HS-27A (cell line): ENCODE results near the gene TBC1D4.
"Not testable (repeated sequence)": the region's sequence is repeated elsewhere in the genome, so short reads cannot be mapped to it uniquely, and the experiment has no call there.

ENCODE experiments used
- DNase-seq: peaks from one replicate; pipeline ENCODE4 v3.0.0-alpha.2; 2012; ENCODE audit warnings: low read depth, missing footprints

Gene TBC1D4

DNA sequence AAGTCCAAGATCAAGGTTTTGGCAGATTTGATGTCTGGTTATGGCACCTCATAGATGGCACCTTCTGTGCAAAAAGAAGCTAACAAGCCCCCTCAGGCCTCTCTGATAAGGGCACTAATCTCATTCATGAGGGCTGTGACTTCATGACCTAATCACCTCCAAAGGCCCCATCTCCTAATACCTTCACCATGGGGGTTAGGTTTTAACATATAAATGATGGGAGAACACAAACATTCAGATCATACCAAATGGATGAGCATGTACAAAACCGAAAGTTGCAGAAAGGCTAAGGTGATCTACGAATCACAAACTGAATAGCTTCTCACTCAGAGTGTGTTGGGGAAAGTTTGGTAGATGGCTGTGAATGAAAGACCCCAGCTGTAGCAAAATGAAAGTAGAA lies 217.4 kb downstream of the TBC1D4 start:
- no peak for DNase-seq

DNA sequence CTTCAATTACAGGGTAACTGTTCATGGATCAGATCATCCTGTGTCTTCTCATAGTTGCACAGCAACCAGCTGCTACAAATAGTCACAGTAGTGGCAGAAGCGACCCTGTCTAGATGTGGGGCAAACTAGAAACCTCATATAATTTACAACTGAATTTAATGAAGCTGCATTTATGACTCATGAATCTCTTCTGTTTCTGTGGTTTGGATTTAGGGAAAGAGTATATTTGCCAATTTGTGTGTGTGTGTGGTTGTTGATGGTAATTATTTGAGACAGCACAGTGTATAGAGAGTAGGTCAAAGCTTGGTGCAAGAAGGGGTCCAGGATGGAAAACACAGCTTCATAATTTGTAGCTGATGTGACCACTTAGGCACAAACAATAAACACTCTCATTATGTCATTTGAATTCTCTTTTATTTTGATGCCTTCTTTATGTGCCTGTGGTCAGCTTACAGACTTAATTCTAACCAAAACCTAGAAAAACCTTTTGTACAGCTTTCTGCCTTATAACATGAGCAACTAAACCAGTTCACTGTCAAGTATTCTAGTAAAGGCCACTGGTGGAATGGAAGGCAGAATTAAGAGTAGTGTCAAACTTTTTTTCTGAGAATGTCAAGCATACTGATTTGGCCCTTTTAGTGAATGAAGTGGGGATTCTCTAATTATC lies 218.1 kb downstream of the TBC1D4 start:
- no peak for DNase-seq

DNA sequence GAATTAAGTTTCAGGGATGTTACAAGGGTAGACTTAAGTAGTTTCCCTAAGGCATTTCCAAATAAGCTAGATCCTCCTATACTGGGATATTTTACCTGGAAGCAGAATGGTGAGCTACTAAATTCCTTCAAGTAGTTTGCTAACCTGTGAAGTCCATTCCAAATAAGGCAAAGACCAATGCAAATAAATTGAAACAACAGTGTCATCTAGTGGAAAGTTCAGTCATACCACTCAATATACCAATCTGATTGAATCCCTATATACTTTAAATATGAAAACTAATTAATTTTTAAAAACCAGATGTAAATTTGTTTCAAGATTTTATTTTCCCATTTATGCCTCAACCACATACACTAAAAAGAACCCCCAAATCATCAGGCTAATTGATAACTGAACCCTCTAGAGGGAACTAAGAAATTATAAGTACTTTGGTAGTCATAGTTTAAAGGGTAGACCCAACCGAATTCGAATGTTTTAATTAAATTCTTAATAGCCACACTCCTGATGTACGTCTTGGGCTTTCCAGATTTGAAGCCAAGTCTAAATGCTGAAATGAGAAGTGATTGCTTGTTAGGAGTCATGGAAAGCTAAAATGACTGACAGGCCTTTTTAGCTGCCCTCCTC lies 223.7 kb downstream of the TBC1D4 start:
- peak; percentile 4 for DNase-seq

GRCh38 chr13:75256922-75257321 lies 225.0 kb downstream of the TBC1D4 start:
- no peak for DNase-seq

DNA sequence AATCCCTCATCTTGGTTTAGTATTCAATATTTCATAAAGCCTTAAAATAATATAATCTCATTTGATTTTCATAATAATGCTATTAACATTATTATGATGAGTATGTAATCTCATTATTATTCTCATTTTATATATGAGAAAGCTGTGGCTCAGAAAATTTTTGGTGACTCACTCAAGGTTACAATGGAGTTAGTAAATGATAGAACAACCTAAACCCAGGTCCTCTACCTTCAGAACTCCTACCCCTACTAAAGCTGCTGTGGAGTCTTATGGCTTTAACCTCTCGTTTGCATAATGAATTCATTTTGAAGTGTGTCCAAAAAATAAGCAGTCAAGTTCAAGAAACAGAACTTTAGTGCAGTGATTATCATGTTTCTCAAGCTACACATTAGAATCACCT lies 226.3 kb downstream of the TBC1D4 start:
- no peak for DNase-seq

DNA sequence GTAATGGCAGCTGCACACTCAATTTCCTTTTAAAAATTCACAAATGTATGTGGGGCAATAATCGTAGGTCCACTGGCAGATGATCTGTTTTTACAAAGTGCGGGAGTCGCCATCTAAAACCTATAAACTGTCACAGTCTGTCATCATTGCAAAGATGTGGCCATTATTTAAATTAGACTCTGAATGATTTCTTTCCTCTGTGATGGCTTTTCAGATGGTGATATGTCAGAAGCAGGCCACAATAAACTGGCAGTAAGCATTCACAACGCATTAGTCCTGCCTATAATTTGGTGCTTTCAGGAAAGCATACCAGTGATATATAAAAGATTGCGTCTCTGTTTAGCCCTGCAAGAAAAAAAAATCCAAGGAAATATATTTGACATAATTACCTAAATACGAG lies 226.8 kb downstream of the TBC1D4 start:
- no peak for DNase-seq

GRCh38 chr13:75251188-75251587 lies 230.8 kb downstream of the TBC1D4 start:
- DNase-seq: no peak

DNA sequence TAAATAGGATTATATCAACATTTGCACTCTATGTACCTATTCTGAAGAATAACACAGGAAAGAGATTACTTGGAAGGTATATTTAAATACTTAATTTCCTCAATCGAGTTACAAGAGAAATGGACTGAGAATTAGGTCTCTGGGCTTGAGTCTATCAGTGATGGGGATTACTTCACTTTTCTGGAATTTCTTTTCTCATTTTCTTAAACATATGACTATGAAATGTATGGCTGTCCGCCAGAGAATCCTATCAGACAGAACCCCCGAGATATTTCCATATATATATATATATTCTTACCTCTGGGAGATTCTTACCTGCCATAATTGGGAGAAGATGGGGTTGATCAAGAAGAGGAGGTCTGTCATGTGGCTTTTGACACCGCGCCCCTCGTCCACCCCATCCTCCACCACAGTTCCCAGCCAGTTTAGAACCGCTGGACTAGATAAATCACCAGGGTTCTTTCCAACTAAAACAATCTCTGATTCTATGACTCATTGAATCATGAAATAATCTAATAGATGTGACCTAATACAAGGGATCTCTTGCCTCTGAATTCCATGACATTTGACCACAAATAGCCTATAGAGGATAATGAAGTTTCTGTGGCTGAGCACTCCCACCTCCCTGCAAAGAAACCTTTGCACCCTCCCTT lies 231.3 kb downstream of the TBC1D4 start:
- no peak for DNase-seq

GRCh38 chr13:75245578-75245977 lies 236.4 kb downstream of the TBC1D4 start:
- DNase-seq: not testable (repeated sequence)

DNA sequence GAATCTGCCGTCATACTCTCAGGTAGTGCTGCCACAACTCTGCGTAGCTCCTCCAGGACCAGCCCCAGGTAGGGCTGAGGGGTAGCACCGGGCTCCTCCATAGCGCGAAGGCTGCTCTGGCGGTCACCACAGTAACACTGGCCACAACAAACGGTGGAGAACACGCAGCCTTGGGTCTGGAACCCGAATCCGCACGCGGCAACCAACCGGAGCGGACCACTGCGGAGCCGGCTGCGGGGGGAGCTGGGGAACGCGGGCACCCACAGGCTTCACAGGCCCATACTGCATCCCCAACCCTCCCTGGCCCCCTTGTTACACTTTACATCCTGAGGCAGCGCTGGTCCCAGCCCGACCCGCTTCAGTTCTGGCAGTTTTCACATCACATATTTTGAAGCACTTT lies 241.7 kb downstream of the TBC1D4 start:
- not testable (repeated sequence) for DNase-seq

DNA sequence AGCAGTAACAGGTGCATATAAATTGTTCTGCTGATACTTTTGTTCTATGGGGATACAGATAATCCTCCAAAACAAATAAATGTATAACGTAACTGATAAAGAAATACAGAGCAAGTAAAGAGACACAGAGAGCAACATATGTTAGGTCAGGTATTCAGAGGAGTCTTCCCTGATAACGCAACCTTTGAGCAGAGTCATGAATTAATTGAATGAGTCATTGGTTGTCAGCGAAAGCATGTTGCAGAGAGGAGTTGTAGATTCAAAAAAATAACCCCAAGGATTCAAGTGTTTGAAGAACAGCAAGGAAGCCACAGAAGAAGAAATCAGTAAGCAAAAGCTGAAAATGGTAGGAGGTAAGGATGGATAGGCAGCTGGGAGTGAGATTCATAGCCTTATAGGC lies 245.2 kb downstream of the TBC1D4 start:
- DNase-seq: no peak
